Renal pelvis (tissue), 4 donors: Measurements from ENCODE around the gene ATG2A. TPM values are rescaled to one million over a fixed set of nuclear protein-coding genes. Genes with fewer than 3 reads are reported as not detected.
"Not testable (repeated sequence)": the region's sequence is repeated elsewhere in the genome, so short reads cannot be mapped to it uniquely, and the experiment has no call there.

Experiments used
- DNase-seq: peaks from one replicate; pipeline ENCODE4 v3.0.0-alpha.2; 2013
- polyA plus RNA-seq, 3 donors: library from polyadenylated mRNA; unstranded; fragments of 120-200 nt; gene quantifications; one replicate each; pipeline ENCODE4 v1.2.1, GENCODE V29; 2013; ENCODE audit not compliant: insufficient read length in 3 of 3

ATG2A gene
- polyA plus RNA-seq, 3 donors: 21.7 to 24.1 (median 23.3) TPM

DNA sequence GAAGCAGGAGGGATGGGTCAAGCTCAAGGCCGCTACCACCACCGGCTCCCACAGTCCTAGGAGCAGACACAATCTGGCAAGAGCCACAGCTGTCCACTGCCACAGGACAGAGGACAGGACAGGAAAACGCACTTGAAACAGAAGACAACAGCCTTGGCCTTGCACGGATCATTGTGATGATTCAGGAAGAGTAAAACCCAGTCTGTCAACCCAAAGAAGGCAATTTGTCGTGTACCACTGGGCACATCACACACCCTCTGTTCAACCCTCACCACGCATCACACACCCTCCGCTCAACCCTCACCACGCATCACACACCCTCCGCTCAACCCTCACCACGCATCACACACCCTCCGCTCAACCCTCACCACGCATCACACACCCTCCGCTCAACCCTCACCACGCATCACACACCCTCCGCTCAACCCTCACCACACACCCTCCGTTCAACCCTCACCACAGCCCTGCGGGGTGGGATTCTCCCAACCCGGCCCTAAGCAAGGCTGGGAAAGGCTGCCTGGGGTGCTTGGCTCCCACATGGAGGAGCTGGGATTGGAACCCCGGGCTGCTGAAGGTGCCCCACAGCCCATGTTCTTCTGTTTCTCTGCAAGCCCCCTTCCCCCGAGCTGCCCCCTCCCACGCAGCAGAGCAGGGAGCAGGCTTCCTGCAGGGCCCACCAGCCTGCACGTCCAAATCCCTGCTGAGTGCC, 61.3 kb downstream of the ATG2A start:
- DNase-seq: no peak

DNA sequence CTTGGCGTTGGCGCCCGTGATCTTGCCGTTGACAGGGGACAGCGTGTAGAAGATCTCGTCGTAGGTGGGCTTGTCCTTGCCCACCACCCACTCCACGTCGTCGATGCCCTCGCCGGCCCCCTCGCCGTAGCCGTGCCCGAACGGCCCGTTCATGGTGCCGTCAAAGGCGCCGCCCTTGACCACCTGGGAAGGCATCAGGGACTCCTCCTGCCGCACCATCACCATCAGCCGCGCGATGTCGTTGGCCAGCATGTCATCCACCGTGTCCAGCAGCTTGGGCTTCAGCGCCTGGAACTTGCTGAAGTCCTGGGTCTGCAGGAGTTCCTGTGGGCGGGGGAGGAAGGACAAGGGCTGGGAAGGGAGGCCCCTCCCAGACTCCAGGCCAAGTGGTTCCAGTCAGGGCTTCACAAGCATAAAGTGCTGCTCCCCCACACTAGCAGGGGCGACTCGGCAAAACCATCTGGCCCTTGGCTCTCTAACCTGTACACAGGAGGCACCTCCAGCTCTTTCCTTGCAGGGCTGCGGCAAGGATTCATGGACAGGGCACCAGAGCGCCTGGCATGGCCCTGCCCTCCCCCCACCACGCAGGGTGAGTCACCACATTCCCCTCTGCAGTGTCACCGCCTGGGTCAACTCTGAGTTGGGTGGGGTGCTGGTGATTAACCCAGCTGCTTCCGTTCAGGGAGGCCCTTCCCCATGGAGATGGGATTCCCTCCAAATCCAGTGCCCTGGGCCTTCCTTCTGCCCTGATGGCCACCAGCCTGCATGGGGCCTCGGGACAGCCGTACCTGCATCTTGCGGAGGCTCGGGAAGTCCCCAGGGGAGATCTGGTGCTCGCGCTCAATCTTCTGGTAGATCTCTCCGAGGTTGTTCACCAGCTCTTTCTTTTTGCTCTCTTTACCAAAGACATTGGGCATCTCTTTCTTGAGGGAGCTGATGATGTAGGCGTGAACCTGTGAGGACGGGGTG, 62.2 kb downstream of the ATG2A start:
- no peak for DNase-seq

DNA sequence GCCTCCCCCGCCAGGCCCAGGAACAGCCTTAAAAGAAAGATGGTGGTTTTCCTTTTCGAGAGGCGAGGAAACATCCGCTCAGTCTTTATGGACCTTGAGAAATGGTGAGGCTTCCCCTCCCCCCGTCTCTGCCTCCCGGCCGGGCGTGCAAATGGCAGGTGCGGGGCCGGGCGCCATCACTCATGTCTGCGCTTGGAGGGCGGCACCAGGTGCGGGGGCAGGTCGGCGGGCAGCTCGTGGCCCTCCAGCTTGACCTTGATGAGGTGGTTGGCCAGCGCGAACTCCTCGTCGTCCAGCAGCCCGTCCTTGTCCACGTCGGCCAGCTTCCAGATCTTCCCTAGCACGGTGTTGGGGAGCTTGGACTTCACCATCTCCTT, 62.9 kb downstream of the ATG2A start:
- no peak for DNase-seq

DNA sequence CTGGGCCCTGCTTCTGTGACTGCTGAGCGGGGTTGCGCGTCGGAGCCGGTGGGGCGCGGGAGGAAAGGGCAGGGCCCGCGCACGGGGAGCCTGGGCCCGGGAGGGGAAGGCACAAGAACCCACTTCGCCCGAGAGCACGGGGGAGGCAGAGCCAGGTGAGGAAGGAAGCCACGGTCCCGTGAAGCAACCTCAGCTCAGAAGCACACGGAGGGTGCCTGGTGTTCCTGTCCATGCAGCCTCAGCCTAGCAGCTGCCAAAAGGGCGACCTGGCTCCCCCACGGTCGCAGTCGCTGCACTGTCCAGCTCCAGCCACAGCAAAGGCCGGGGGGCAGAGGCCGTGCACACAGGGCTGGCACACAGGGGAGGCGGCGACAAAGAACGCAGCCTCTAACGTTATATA, 63.3 kb downstream of the ATG2A start:
- DNase-seq: no peak

DNA sequence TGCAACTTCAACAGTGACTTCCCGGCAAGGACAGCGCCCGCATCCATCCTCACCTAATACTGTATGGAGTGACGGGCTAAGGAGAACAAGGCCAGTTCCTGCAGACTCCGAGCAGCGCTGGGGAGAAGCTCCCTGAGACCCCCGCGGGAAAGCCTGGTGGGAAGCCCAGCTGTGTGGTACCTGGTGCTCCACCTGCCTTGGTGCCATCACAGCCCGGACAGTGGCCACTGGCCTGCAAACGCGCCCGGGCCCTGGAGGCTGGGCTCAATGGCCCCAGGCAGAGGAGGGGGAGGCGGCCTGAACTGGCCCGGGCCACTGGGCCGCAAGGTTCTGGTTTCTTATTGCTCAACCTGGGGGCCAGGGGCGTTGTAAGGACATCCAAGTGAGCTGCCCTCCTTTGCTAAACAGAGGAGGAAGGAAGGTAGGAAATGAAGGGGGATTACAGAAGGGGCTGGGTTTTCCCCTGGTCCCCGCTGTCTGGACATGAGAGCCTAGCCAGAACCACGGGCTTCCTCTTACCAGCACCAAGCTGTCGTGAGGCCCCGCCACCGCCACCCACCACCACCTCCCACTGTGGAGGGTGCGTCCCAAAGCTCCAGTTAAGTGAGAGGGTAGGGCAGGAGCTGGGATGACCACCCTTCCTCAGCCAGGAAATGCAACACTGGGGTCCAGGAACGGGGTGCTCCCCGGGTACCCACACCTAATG, 64.1 kb downstream of the ATG2A start:
- no peak for DNase-seq

DNA sequence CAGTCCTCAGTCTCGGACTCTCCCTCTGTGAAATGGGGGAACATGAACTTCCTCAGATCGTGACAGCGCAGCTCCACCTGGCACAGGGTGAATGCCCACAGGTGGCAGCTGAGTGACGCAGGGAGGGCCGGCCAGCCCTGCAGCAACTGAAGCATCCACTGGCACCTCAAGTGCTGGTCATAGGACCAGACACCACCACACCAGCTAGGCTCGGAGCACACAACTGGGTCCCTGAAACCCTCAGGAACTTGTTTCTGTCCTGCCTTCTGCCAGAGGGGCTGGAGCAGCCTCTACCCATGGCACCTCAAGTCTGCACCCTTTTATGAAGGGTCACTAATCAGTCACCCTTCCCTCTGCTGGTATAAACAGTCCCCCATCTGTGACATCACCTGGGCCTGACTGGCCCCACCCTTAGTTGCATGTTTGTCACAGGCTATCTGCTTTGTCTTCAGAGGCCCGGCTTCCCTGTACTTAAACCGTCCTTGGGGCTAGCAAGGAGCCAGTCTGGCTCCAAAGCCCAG, 65.1 kb downstream of the ATG2A start:
- no peak for DNase-seq

DNA sequence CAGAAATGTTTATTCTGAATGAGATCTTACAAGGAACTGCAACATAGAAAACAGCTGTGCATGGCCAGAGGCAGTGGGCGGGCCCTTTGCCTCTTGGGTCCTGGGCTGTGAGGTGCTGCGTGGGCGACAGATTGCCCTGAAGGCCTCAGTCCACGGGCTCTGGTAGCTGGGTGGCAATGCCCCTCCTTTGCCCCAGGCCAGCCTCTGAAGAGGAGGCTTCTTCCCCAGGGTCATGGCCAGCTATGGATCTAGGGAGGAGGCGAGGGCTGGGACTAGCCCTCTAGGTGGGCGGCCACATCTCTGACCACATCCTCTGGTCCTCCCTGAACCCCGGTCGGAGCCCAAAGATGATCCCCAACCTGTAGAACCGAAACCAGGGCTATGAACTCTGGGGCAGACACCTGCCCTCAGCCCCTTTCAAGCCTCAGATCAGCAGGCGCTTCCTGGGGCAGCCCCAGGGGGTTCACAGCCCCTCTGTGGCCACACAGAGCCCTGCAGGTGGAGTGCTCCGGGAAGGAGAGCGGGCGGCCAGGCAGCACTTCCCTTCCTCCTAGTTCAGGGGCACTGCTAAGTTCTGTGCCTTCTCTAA, 65.9 kb downstream of the ATG2A start:
- no peak for DNase-seq

DNA sequence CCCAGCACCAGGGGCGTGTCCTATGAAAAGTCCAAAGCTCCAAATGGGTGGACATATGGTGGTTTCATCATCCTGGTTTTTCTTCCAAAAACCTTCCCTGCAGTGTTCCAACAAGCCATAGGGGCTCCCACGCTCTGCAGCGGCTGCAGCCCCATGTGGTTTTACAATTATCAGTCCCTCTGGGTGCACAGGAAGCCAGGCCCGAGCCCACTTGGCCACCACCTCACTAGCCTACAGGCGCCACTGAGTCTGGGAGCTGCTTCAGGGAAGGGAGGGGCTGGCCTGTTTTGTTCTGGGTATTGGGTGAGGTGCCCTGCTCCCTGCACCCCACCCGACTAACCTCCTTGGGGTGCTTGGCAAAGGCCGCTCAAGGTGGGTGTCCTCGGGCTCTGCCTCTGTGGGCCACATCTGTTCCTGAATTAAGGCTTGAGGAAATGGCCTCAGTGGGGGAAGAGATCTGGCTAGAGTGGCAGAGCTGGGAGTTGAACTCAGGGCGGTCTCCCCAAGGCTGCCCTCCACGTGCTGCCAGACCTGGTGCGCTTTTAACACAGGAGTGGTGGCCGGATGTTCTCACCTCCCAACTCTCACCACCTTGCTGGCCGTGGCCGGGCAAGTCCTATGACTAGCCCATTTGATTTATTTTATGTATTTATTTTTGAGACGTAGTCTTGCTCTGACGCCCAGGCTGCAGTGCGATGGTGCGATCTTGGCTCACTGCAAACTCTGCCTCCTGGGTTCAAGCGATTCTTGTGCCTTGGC, 67.2 kb downstream of the ATG2A start:
- no peak for DNase-seq

DNA sequence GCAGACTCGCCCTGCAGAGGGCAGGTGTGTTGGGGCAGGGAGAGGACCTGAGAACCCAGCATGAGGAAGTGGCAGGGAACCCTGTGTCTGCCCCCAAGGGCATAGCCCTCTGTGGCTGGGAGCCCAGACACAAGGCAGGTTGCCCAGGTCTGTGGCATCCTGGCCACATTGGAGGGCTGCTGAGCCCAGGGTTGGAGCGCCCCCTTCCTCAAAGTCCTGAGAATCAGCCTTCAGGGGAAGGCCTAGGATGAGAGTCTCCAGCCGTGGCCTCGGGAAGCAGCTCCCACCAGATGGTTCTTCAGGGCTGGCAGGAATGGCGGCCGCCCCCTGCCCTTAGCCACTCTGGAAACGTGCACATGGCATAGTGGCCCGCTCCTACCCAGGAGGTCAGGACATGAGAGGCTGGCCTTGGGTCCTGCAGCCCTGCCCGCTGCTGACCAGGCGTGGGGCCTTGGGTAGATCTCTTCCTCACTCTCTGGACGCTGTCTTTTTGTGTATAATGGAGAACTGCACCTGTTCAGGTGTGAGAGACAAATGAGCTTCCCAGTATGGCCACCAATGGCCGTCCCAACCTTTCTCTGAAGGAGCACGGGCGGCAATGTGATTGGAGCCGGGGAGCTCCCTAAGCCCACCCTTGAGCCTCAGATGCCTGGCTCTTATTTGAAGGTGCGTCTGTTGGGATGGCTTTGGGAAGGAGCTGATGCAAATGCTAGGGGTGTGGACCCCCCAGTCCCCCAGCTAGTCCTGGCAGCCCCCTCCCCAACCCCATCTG, 68.0 kb downstream of the ATG2A start:
- no peak for DNase-seq

DNA sequence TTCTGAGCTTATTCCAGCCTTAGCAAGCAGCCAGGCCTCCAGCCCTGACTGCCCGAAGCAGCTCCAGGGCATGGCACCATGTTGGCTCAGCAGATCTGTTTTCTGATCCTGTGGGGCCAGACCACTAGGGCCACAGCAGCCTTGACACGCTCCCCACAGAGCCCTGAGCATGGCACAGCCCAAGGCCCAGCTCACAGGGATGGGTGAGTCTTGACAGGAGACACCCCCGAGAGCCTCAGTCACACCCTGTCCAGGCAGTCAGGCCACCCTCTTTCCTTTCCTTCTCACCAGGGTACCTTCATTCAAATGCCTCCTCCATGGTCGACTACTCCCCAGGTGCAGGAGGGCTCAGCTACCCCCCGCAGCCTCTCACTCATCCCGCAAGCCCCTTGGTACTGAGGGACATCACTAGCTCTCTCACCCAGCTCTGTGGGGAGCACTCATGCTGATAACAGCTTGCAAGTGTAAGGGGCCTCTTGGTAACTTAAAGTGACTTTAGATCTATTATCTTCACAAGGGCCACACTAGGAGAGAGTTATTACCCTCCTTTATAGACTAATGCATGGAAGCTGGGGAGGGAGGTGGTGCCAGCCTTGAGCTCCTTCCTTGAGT, 68.7 kb downstream of the ATG2A start:
- no peak for DNase-seq

DNA sequence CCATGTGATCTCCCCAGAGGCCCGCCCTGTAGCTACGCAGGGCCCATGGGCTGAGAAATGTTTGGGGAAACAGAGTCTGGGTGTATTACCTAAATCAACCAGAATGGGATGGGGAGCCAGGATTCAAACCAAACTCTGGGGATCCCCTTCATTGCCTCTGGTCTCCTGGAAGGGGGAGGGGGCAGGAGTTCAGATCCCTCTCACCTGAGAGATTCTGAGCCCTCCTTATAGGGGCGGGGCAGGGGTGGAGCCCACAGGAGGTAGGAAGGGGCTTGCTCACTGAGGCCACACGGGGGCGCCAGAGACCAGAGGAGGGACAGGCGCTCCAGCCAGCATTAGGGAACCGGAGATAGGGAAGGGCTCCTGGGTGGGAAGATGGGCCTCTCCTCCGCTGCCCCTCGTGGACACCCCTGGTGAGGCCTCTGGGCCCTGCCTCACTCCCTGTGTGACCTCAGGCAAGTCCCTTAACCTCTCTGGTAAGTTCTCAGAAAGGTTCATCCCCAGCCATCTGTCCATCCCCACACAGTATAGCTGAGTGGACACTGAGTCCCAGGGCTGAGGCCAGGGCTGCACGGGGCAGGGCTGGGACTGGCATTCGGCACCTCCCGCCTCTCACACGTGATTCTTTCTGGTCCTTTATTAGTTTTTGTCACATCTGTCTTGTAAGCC, 69.9 kb downstream of the ATG2A start:
- peak; percentile 91 for DNase-seq

DNA sequence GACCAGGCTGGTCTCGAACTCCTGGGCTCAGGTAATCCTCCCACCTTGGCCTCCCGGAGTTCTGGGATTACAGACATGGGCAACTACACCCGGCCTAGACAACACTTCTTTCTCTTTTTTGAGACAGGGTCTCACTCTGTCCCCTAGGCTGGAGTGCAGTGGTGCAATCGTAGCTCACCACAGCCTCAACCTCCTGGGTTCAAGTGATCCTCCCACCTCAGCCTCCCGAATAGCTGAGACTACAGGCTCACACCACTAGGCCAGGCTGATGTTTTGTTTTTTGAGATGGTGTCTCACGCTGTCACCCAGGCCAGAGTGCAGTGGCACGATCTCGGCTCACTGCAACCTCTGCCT, 71.3 kb downstream of the ATG2A start:
- DNase-seq: not testable (repeated sequence)

DNA sequence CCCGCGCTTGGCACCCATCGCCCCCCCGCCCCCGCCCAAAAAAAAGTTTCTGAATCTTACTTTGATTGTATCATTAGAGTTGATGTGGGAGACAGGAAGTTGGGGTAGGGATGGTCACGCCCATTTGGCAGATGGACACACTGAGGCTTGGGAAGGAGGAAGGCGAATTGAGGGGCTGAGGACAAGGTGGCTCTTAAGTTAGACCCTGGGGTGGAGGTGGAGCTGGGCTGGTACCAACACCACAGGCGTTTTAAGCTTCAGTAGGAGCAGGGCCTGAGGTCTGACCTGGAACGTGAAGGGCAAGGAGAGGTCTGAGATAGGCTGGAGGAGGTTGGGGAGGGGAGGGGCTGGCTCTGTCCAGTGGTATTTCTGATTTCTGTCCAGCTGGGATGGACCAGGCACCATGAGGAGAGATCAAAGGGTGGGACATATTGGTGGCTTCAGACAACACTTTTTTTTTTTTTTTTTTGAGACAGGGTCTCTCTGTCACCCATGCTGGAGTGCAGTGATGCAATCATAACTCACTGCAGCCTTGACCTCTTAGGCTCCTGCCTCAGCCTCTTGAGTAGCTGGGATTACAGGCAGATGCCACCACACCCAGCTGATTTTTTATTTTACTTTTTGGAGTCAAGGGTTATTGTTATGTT, 71.8 kb downstream of the ATG2A start:
- DNase-seq: no peak

Other genes with a start within 250 kb of the ATG2A start
- gene NRXN2, start 194.0 kb downstream of the ATG2A start, polyA plus RNA-seq: 10 to 100 TPM; 17.8 to 24.6 (median 23.0) TPM
- gene RASGRP2, start 173.1 kb downstream of the ATG2A start, polyA plus RNA-seq: 1 to 10 TPM; 4.1 to 6.7 (median 5.4) TPM
- gene PYGM, start 157.2 kb downstream of the ATG2A start, polyA plus RNA-seq: 1 to 10 TPM; 2.2 to 2.4 (median 2.3) TPM
- gene SF1, start 138.7 kb downstream of the ATG2A start, polyA plus RNA-seq: 100 to 1,000 TPM; 315 to 492 (median 440) TPM
- 10 to 100 TPM; 20.4 to 27.6 (median 23.0) TPM for gene MAP4K2, start 114.0 kb downstream of the ATG2A start, polyA plus RNA-seq
- 10 to 100 TPM; 44.7 to 49.1 (median 45.6) TPM for gene MEN1, start 106.7 kb downstream of the ATG2A start, polyA plus RNA-seq
- gene CDC42BPG, start 72.6 kb downstream of the ATG2A start, polyA plus RNA-seq: 1 to 10 TPM; 6.0 to 8.1 (median 8.0) TPM
- gene EHD1, start 38.6 kb downstream of the ATG2A start, polyA plus RNA-seq: 10 to 100 TPM; 61.6 to 73.4 (median 68.3) TPM
- gene PPP2R5B, start 7.5 kb upstream of the ATG2A start, polyA plus RNA-seq: 10 to 100 TPM; 14.7 to 18.4 (median 17.7) TPM
- gene GPHA2, start 18.7 kb upstream of the ATG2A start, polyA plus RNA-seq: 1 to 10 TPM; 2.0 to 3.7 (median 2.1) TPM
- gene MAJIN, start 54.9 kb upstream of the ATG2A start, polyA plus RNA-seq: 1 to 10 TPM; 1.0 to 1.4 (median 1.3) TPM
- 1 to 10 TPM; 3.1 to 3.2 (median 3.1) TPM for gene BATF2, start 79.8 kb upstream of the ATG2A start, polyA plus RNA-seq
- 10 to 100 TPM; 62.8 to 73.0 (median 71.0) TPM for gene ARL2, start 97.0 kb upstream of the ATG2A start, polyA plus RNA-seq
- 10 to 100 TPM; 31.7 to 32.7 (median 32.0) TPM for gene SNX15, start 110.2 kb upstream of the ATG2A start, polyA plus RNA-seq
- 10 to 100 TPM; 14.1 to 18.2 (median 14.6) TPM for gene SAC3D1, start 124.0 kb upstream of the ATG2A start, polyA plus RNA-seq
- 10 to 100 TPM in 2 of 3 donors, 1 to 10 TPM in 1; 8.7 to 13.5 (median 11.3) TPM for gene NAALADL1, start 141.3 kb upstream of the ATG2A start, polyA plus RNA-seq
- 10 to 100 TPM; 18.3 to 23.6 (median 22.6) TPM for gene CDCA5, start 166.8 kb upstream of the ATG2A start, polyA plus RNA-seq
- gene ZFPL1, start 167.0 kb upstream of the ATG2A start, polyA plus RNA-seq: 10 to 100 TPM; 30.4 to 37.1 (median 35.4) TPM
- 100 to 1,000 TPM; 120 to 154 (median 140) TPM for gene VPS51, start 179.0 kb upstream of the ATG2A start, polyA plus RNA-seq
- 100 to 1,000 TPM in 1 of 3 donors, 10 to 100 TPM in 2; 88.7 to 100 (median 97.5) TPM for gene TM7SF2, start 194.7 kb upstream of the ATG2A start, polyA plus RNA-seq
- 10 to 100 TPM in 1 of 3 donors, 1 to 10 TPM in 2; 7.8 to 12.4 (median 9.9) TPM for gene ZNHIT2, start 200.5 kb upstream of the ATG2A start, polyA plus RNA-seq
- 100 to 1,000 TPM; 706 to 910 (median 772) TPM for gene FAU, start 204.9 kb upstream of the ATG2A start, polyA plus RNA-seq
- gene MRPL49, start 205.1 kb upstream of the ATG2A start, polyA plus RNA-seq: 10 to 100 TPM; 58.8 to 63.2 (median 63.2) TPM
- gene SYVN1, start 217.3 kb upstream of the ATG2A start, polyA plus RNA-seq: 10 to 100 TPM; 48.6 to 51.8 (median 49.6) TPM